Forelimb muscle (tissue), 1 donor: ENCODE measurements around the gene ADAM8. TPM values are rescaled to one million over a fixed set of nuclear protein-coding genes. Genes with fewer than 3 reads are reported as not detected.
"Not testable (repeated sequence)": the region's sequence is repeated elsewhere in the genome, so short reads cannot be mapped to it uniquely, and the experiment has no call there.

ENCODE experiments used
- DNase-seq: peaks from one replicate; pipeline ENCODE4 v3.0.0-alpha.2; 2013; ENCODE audit warnings: low read depth
- polyA plus RNA-seq: library from polyadenylated mRNA; unstranded; fragments of 120-200 nt; gene quantifications from one replicate; pipeline ENCODE4 v1.2.1, GENCODE V29; 2013; ENCODE audit not compliant: insufficient read length

Gene ADAM8
- polyA plus RNA-seq, 1 donor: 2.4 TPM

GRCh38 chr10:133249975-133250754 is 26.5 kb downstream of the ADAM8 start:
- DNase-seq: no peak

- DNase-seq: no peak
Observed at GRCh38 chr10:133249094-133249780, 27.4 kb downstream of the ADAM8 start.

GRCh38 chr10:133248334-133248715 is 28.3 kb downstream of the ADAM8 start:
- DNase-seq: no peak

GRCh38 chr10:133247681-133248333 is 28.9 kb downstream of the ADAM8 start:
- DNase-seq: no peak

- DNase-seq: no peak
Observed at GRCh38 chr10:133246236-133246626, 30.4 kb downstream of the ADAM8 start.

- DNase-seq: no peak
Observed at GRCh38 chr10:133245439-133246235, 31.0 kb downstream of the ADAM8 start.

- DNase-seq: no peak
Observed at GRCh38 chr10:133243593-133243992, 33.1 kb downstream of the ADAM8 start.

- DNase-seq: no peak
Observed at GRCh38 chr10:133242611-133243356, 33.9 kb downstream of the ADAM8 start.

- DNase-seq: no peak
Observed at GRCh38 chr10:133241501-133242205, 35.0 kb downstream of the ADAM8 start.

GRCh38 chr10:133239990-133240389 is 36.7 kb downstream of the ADAM8 start:
- DNase-seq: no peak

- no peak for DNase-seq
Observed at GRCh38 chr10:133238466-133238804, 38.2 kb downstream of the ADAM8 start.

GRCh38 chr10:133237588-133238465 is 38.8 kb downstream of the ADAM8 start, which contains the start of gene VENTX:
VENTX (plus strand) TSS chr10:133237855; CDS start chr10:133237915, 60 bp downstream.
- DNase-seq: no peak

- DNase-seq: no peak
Observed at GRCh38 chr10:133237241-133237587, 39.5 kb downstream of the ADAM8 start.

GRCh38 chr10:133236401-133237240 is 40.0 kb downstream of the ADAM8 start:
- DNase-seq: no peak

GRCh38 chr10:133235932-133236331 is 40.7 kb downstream of the ADAM8 start:
- no peak for DNase-seq

- no peak for DNase-seq
Observed at GRCh38 chr10:133235265-133235855, 41.3 kb downstream of the ADAM8 start.

GRCh38 chr10:133234796-133235195 is 41.9 kb downstream of the ADAM8 start:
- not testable (repeated sequence) for DNase-seq

- DNase-seq: no peak
Observed at GRCh38 chr10:133231946-133232574, 44.6 kb downstream of the ADAM8 start.
